GM23338 (cell line): ENCODE results near the gene C12orf42. TPM values are rescaled to one million over a fixed set of nuclear protein-coding genes. Genes with fewer than 3 reads are reported as not detected.

Source experiments
- ATAC-seq: fragments of 200-7000 bp; cut with Tn5 transposase; 3 replicates; pipeline ENCODE4 v1.9.1; 2020
- DNase-seq: peaks from one replicate; pipeline ENCODE4 v3.0.0-alpha.2; 2015; ENCODE audit warnings: low spot score
- H2AFZ ChIP-seq: fragments of 200-600 bp; sonication (generic); 2 replicates; pipeline ENCODE4 v1.8.0; 2016; ENCODE audit warnings: antibody characterized with exemption, mild to moderate bottlenecking, moderate library complexity
- H3F3A ChIP-seq: fragments of 200-600 bp; sonication (generic); replicated peaks from 2 replicates; pipeline ENCODE4 v1.8.0; 2017; ENCODE audit warnings: antibody characterized with exemption, mixed run types, low read depth
- H3K27ac ChIP-seq: fragments of 200-600 bp; sonication (generic); 2 replicates; pipeline ENCODE4 v1.6.1; 2016; ENCODE audit warnings: low read depth
- H3K27me3 ChIP-seq: fragments of 200-600 bp; sonication (generic); 2 replicates; pipeline ENCODE4 v1.8.0; 2016; ENCODE audit warnings: mild to moderate bottlenecking, mixed run types, moderate library complexity; ENCODE audit not compliant: insufficient read depth
- H3K36me3 ChIP-seq: fragments of 200-600 bp; sonication (generic); 2 replicates; pipeline ENCODE4 v1.8.0; 2016; ENCODE audit warnings: mild to moderate bottlenecking; ENCODE audit not compliant: insufficient read depth
- H3K4me1 ChIP-seq: fragments of 200-600 bp; sonication (generic); 2 replicates; pipeline ENCODE4 v1.8.0; 2016; ENCODE audit warnings: mild to moderate bottlenecking, moderate library complexity; ENCODE audit not compliant: insufficient read depth
- H3K4me2 ChIP-seq: fragments of 200-600 bp; sonication (generic); 2 replicates; pipeline ENCODE4 v1.7.1; 2017; ENCODE audit warnings: mixed run types
- H3K4me3 ChIP-seq: fragments of 200-600 bp; sonication (generic); 2 replicates; pipeline ENCODE4 v1.6.1; 2016; ENCODE audit warnings: mixed run types
- H3K79me2 ChIP-seq: fragments of 200-600 bp; sonication (generic); replicated peaks from 2 replicates; pipeline ENCODE4 v1.8.0; 2017; ENCODE audit warnings: mild to moderate bottlenecking; ENCODE audit not compliant: insufficient read depth
- H3K9me2 ChIP-seq: fragments of 200-600 bp; sonication (generic); 2 replicates; pipeline ENCODE4 v1.8.0; 2017; ENCODE audit not compliant: insufficient read depth
- H4K20me1 ChIP-seq: fragments of 200-600 bp; sonication (generic); replicated peaks from 2 replicates; pipeline ENCODE4 v1.8.0; 2017; ENCODE audit warnings: mild to moderate bottlenecking; ENCODE audit not compliant: insufficient read depth
- H3K27ac Mint-ChIP-seq: 2 replicates; pipeline ENCODE4 v1.8.0; 2020; ENCODE audit warnings: inconsistent platforms, mild to moderate bottlenecking, moderate library complexity, mixed read lengths
- H3K27me3 Mint-ChIP-seq: 3 replicates; pipeline ENCODE4 v1.8.0; 2022; ENCODE audit warnings: low read depth, mild to moderate bottlenecking, moderate library complexity, mixed read lengths, inconsistent platforms; ENCODE audit not compliant: insufficient read depth, poor library complexity
- H3K36me3 Mint-ChIP-seq: 3 replicates; pipeline ENCODE4 v1.8.0; 2021; ENCODE audit warnings: low read depth, mild to moderate bottlenecking, inconsistent platforms, moderate library complexity, mixed read lengths
- H3K4me1 Mint-ChIP-seq: 3 replicates; pipeline ENCODE4 v1.8.0; 2020; ENCODE audit warnings: mild to moderate bottlenecking, inconsistent platforms, mixed read lengths
- H3K4me3 Mint-ChIP-seq: 3 replicates; pipeline ENCODE4 v1.8.0; 2021; ENCODE audit warnings: moderate library complexity, mild to moderate bottlenecking, inconsistent platforms, mixed read lengths
- H3K9me3 Mint-ChIP-seq: 3 replicates; pipeline ENCODE4 v1.8.0; 2020; ENCODE audit warnings: moderate library complexity, mild to moderate bottlenecking, inconsistent platforms, mixed read lengths
- CTCF ChIP-seq, 2 experiments: fragments of 200-600 bp in 1 of 2; sonication (generic) in 1 of 2; conservative IDR thresholded peaks; 2 replicates each; pipeline versions ENCODE4 v1.5.1 to v1.6.1; 2016 to 2017; ENCODE audit warnings: antibody characterized with exemption in 2 of 2, low read depth in 2 of 2, mild to moderate bottlenecking in 2 of 2, moderate library complexity in 1 of 2
- JUNB ChIP-seq: IDR thresholded peaks from one replicate; pipeline ENCODE4 v1.6.1; 2016; ENCODE audit warnings: antibody characterized with exemption; ENCODE audit not compliant: unreplicated experiment
- NANOG ChIP-seq: IDR thresholded peaks from 2 replicates; pipeline ENCODE4 v1.6.1; 2016; ENCODE audit warnings: antibody characterized with exemption, borderline replicate concordance
- POLR2AphosphoS5 ChIP-seq: IDR thresholded peaks from 2 replicates; pipeline ENCODE4 v1.6.1; 2016; ENCODE audit warnings: antibody characterized with exemption, low read depth
- REST ChIP-seq: IDR thresholded peaks from one replicate; pipeline ENCODE4 v1.6.1; 2018; ENCODE audit warnings: antibody characterized with exemption; ENCODE audit not compliant: unreplicated experiment
- ZNF114 ChIP-seq: fragments of 250-450 bp; sonication (Bioruptor Pico); IDR thresholded peaks from 2 replicates; pipeline ENCODE4 v1.5.0; 2020; ENCODE audit warnings: mild to moderate bottlenecking, moderate library complexity
- ZNF331 ChIP-seq: fragments of 250-450 bp; sonication (Bioruptor Pico); IDR thresholded peaks from 2 replicates; pipeline ENCODE4 v1.5.0; 2020; ENCODE audit warnings: low read depth, mild to moderate bottlenecking, moderate library complexity
- polyA plus RNA-seq: library from polyadenylated mRNA; unstranded; fragments of >200 nt; fragmentation: Nextera tagmentation; extraction: Ambion mirVana; gene quantifications from 2 replicates; pipeline ENCODE4 v1.2.1, GENCODE V29; 2016
- total RNA-seq: library from RNA; depleted of rRNA; stranded (reverse); fragments of >200 nt; shearing (Covaris generic); gene quantifications from 2 replicates; pipeline ENCODE4 v1.2.3, GENCODE V29; 2014
- TF ChIP-seq, protein P1 (sequence below): fragments of 250-450 bp; sonication (Bioruptor Pico); IDR thresholded peaks from 2 replicates; pipeline ENCODE4 v1.5.0; 2020; ENCODE audit warnings: mild to moderate bottlenecking, moderate library complexity

Gene C12orf42
- total and polyA plus RNA-seq, 2 experiments from 2014 or later, result 0.45 TPM; not detected in 1

GRCh38 chr12:103422328-103422727, 73.4 kb downstream of the C12orf42 start:
- Mint-ChIP-seq H3K27ac (no peak overlapping the region), H3K27me3 (peaks cover 3% of the 10 kb centered on the region), H3K4me3 (no peak overlapping the region), H3K9me3 (no peaks in the 10 kb centered on the region), H3K4me1 (peaks cover 16% of the 10 kb centered on the region), H3K36me3 (no peaks in the 10 kb centered on the region)
- Histone ChIP-seq H3K4me1 (peaks cover 18% of the 10 kb centered on the region), H3K4me2 (peak overlapping the region; percentile 46; the same call in 1 of the 2 replicates), H2AFZ (no peak overlapping the region), H3K4me3 (no peak overlapping the region), H3K27ac (no peak overlapping the region), H3K79me2 (no peaks in the 10 kb centered on the region), H3K9me2 (0 out of 2 replicates have a peak, but pooled peaks cover 4% of the 10 kb centered on the region), H3F3A (no peaks in the 10 kb centered on the region), H3K36me3 (no peaks in the 10 kb centered on the region), H3K27me3 (no peaks in the 10 kb centered on the region), H4K20me1 (no peaks in the 10 kb centered on the region)
- TF ChIP-seq CTCF (conservative IDR thresholded peaks at IDR 0.05; ENCODE audit: low read depth in 2 of 2) (no peak), POLR2AphosphoS5 (no peak)
- DNase-seq, result no peak
- no peak for ATAC-seq

DNA sequence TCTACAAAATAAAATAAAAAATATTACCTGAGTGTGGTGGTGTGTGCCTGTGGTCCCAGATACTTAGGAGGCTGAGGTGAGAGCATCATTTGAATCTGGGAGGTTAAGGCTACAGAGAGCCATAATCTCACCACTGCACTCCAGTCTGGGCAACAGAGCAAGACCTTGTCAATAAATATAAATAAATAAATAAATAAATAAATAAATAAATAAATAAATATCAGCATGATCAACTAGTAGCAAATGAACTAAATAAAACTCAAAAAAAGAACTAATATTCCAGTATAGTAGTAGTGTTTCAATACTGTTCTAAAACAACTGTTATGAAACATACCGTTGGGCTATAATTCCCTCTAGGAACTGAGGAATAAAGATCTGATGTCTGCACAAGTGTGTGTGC, 74.4 kb downstream of the C12orf42 start:
- Histone ChIP-seq H3K9me2 (0 out of 2 replicates have a peak, but pooled peaks cover 4% of the 10 kb centered on the region), H3K4me3 (no peak overlapping the region), H3K36me3 (no peaks in the 10 kb centered on the region), H3K27me3 (no peaks in the 10 kb centered on the region), H3K27ac (no peak overlapping the region), H3F3A (no peaks in the 10 kb centered on the region), H4K20me1 (no peaks in the 10 kb centered on the region), H3K79me2 (no peaks in the 10 kb centered on the region), H2AFZ (no peak overlapping the region), H3K4me2 (no peak overlapping the region), H3K4me1 (peaks cover 18% of the 10 kb centered on the region)
- DNase-seq, result no peak
- Mint-ChIP-seq H3K9me3 (no peaks in the 10 kb centered on the region), H3K4me1 (peaks cover 16% of the 10 kb centered on the region), H3K4me3 (no peak overlapping the region), H3K27ac (no peak overlapping the region), H3K27me3 (peaks cover 1% of the 10 kb centered on the region), H3K36me3 (no peaks in the 10 kb centered on the region)
- no peak for ATAC-seq
- TF ChIP-seq NANOG, result no peak
- TF ChIP-seq, protein P1, sequence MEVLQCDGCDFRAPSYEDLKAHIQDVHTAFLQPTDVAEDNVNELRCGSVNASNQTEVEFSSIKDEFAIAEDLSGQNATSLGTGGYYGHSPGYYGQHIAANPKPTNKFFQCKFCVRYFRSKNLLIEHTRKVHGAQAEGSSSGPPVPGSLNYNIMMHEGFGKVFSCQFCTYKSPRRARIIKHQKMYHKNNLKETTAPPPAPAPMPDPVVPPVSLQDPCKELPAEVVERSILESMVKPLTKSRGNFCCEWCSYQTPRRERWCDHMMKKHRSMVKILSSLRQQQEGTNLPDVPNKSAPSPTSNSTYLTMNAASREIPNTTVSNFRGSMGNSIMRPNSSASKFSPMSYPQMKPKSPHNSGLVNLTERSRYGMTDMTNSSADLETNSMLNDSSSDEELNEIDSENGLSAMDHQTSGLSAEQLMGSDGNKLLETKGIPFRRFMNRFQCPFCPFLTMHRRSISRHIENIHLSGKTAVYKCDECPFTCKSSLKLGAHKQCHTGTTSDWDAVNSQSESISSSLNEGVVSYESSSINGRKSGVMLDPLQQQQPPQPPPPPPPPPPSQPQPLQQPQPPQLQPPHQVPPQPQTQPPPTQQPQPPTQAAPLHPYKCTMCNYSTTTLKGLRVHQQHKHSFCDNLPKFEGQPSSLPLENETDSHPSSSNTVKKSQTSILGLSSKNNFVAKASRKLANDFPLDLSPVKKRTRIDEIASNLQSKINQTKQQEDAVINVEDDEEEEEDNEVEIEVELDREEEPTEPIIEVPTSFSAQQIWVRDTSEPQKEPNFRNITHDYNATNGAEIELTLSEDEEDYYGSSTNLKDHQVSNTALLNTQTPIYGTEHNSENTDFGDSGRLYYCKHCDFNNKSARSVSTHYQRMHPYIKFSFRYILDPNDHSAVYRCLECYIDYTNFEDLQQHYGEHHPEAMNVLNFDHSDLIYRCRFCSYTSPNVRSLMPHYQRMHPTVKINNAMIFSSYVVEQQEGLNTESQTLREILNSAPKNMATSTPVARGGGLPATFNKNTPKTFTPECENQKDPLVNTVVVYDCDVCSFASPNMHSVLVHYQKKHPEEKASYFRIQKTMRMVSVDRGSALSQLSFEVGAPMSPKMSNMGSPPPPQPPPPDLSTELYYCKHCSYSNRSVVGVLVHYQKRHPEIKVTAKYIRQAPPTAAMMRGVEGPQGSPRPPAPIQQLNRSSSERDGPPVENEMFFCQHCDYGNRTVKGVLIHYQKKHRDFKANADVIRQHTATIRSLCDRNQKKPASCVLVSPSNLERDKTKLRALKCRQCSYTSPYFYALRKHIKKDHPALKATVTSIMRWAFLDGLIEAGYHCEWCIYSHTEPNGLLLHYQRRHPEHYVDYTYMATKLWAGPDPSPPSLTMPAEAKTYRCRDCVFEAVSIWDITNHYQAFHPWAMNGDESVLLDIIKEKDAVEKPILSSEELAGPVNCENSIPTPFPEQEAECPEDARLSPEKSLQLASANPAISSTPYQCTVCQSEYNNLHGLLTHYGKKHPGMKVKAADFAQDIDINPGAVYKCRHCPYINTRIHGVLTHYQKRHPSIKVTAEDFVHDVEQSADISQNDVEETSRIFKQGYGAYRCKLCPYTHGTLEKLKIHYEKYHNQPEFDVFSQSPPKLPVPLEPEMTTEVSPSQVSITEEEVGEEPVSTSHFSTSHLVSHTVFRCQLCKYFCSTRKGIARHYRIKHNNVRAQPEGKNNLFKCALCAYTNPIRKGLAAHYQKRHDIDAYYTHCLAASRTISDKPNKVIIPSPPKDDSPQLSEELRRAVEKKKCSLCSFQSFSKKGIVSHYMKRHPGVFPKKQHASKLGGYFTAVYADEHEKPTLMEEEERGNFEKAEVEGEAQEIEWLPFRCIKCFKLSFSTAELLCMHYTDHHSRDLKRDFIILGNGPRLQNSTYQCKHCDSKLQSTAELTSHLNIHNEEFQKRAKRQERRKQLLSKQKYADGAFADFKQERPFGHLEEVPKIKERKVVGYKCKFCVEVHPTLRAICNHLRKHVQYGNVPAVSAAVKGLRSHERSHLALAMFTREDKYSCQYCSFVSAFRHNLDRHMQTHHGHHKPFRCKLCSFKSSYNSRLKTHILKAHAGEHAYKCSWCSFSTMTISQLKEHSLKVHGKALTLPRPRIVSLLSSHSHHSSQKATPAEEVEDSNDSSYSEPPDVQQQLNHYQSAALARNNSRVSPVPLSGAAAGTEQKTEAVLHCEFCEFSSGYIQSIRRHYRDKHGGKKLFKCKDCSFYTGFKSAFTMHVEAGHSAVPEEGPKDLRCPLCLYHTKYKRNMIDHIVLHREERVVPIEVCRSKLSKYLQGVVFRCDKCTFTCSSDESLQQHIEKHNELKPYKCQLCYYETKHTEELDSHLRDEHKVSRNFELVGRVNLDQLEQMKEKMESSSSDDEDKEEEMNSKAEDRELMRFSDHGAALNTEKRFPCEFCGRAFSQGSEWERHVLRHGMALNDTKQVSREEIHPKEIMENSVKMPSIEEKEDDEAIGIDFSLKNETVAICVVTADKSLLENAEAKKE (CRISPR knock-in tag), result no peak
- TF ChIP-seq CTCF (conservative IDR thresholded peaks at IDR 0.05; ENCODE audit: low read depth in 2 of 2), result no peak
- no peak for TF ChIP-seq REST
- no peak for TF ChIP-seq ZNF331 (CRISPR knock-in tag)
- TF ChIP-seq ZNF114 (CRISPR knock-in tag), result no peak
- TF ChIP-seq JUNB, result no peak
